ENCODE data around the gene RETNLB.

Gene RETNLB

DNA sequence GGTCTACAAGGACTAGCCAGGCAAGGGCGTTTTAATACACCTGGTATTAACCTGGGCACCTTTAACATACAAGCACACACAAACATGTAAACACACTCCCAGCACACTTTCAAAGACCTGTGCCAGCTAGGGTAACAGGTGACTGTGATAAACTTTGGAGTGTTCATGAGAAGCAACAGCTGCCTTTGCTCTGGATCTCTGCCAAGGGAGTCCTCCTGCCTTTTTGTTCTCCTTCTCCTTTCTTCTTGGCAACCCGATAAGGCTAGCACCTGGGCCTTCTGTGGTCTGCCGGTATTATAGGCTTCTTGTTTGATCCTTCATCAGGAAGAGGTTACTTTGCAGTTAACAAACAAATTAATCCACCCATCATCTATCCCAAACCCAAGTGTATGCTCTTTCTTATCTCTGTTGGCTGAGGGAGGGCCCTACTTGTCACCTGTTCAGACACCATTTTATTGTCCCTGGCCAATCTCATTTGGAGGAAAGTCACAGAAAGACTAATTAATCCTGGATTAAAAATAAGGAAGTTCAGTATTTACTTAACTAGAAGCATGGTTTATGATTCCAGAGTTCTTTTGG is at the start of gene RETNLB:
Gene RETNLB, minus strand, starts transcription at position 7 of the 579 bp plus-strand sequence. CDS start 225 bp downstream, outside the sequence.
- DNase-seq: no peak

- DNase-seq: peak; percentile 82
Measured at GRCh38 chr3:108806316-108806715, 49.1 kb upstream of the RETNLB start.

- DNase-seq: no peak
Measured at GRCh38 chr3:108804966-108805365, 47.8 kb upstream of the RETNLB start.

DNA sequence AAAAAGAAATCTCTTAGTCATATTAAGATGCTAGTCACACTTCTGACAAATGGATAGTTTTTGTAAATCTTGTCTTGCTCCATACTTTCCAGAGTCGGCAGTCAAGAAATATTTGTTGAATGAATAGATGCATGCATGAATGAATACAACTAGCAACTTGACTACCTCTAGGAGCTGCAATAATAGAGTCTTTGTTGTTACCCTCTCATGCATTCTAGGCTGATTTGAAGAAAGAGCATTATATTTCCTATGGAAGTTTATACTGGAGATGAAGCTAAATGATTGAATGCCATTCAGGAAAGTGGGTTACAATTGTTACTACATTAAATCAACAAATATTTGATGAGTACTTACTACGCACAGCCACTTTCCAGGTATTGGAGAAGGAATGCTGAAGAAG is 47.2 kb upstream of the RETNLB start:
- DNase-seq: no peak

DNA sequence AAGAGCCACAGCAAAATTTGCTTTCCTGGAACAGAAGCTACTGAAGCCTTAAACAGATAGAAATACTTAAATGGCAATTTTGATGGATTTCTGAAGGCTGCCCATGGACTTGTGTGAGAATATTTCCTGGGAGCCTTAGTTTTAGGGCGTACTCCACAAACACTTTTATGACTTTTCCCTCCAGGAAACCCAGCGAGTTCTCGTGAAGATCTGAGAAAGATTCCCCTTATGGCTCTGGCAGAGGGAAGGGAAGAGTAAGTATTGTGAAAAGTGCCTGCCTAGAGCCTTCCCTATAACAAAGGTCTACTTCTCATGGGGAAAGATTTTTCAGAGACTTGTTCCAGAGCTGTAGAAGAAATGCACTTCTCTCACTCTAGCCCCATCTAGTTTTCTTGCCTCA is 34.3 kb upstream of the RETNLB start:
- DNase-seq: no peak

- DNase-seq: peak; percentile 12
Measured at GRCh38 chr3:108780235-108780634, 23.0 kb upstream of the RETNLB start.

DNA sequence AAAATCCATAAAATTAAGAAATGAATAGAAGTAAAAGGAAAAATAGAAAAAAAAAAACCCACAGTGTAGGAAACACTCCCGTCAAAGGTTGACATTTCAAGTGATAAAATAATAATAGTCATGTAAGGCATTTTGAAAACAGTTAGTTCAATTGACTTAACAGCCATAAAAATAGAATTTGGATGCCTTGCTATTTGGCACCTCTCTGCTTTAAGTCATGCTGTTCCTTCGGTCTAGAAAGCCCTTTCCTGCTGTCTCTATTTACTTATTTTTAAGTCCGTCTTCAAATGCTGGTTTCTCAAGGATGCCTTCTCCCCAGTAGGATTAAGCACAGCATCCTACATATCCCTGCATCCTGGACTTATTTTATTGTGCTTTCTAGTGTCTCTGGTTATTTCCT is 22.3 kb upstream of the RETNLB start:
- no peak for DNase-seq

- no peak for DNase-seq
Measured at GRCh38 chr3:108775649-108776048, 18.4 kb upstream of the RETNLB start.

GRCh38 chr3:108767253-108767652 is 10.0 kb upstream of the RETNLB start:
- DNase-seq: no peak

- no peak for DNase-seq
Measured at GRCh38 chr3:108755686-108756085, 1.5 kb downstream of the RETNLB start.

DNA sequence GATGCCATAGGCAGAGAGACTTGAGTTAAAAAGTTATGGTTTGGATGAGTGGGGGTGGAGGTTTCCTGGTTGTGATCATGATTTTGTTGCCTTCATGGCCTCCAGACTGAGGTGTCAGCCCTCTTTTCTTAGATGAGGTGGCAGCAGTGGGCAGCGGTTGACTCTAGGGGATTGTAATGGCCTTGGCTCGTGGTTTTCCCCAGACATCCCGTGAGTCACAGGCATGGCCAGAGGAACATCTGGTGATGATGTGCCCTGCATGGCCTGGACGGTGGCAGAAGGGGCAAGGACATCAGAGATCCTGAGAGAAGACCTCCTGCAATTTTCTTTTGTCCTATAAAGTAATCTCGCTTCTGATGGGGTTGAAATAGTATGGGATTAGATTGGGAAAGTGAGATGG is 12.4 kb downstream of the RETNLB start:
- no peak for DNase-seq

GRCh38 chr3:108742929-108743328 is 14.3 kb downstream of the RETNLB start:
- no peak for DNase-seq

GRCh38 chr3:108736821-108737220 is 20.4 kb downstream of the RETNLB start:
- no peak for DNase-seq

DNA sequence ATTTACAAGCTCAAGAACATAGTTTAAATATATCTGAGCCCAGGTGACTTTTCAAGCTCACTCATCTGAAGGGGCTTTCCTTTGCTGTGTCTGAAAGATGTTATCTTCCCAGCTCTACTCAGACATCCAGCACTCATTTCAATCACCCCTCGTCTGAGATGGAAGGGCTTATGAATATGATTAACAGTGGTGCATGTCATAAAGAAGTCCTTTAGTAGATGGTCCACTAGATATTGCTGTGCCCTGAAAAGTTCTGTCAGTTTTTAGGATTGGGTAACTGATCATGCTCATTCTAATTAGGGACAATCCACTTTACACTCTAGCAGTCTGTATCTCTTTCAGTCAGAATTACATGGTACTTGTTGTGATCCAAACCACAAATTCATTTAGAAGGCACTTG is 28.3 kb downstream of the RETNLB start:
- DNase-seq: no peak

GRCh38 chr3:108728105-108728504 is 29.1 kb downstream of the RETNLB start:
- no peak for DNase-seq

- no peak for DNase-seq
Measured at GRCh38 chr3:108724101-108724500, 33.1 kb downstream of the RETNLB start.

GRCh38 chr3:108722724-108723123 is 34.5 kb downstream of the RETNLB start:
- no peak for DNase-seq

DNA sequence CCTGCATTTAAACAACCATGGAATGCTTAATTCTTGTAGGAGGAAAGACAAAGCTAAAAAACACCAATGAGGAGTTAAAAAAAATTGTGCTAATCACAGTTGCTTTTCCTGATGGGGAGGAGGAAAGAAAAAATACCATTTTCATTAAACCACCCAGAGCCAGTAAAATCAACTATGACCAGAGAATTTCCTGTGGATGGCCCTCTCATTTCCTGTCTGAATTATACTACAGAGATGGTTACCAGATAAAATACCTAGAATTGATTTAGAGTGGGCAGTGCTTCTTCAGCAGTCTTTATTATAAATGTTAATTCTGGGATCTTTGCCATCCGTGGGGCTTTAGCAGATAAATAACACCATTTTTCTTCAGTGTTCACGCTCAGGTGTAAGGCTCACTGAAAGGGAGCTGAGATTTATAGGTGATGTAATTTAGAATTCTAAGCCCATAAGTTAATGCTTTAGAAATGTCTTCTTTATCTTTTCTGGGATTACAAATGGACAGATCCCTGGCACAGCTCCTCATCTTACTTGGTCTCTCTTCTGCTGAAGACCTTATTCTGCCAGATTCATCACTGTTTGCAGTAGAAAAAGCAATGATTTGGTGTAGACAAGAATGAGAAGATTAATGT is 37.9 kb downstream of the RETNLB start:
- no peak for DNase-seq

GRCh38 chr3:108718454-108718853 is 38.8 kb downstream of the RETNLB start:
- no peak for DNase-seq

DNA sequence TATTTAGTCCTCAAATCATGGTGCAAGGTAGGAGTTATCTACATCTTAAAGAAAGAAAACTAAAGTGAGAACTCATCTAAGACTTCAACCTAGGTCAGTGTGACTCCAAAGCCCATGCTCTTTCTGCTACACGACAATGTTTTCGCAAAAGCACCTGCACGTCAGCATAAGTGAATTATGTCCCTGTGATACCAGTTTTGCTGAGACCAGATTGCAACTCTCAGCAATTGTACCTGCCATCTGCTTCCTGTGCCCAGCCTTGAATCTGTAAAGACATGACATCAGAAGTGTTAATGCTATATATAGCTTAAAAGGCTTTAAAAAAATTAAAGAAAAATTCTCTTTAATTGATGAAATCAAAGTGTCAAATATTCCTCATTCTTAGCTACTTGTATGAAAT is 43.4 kb downstream of the RETNLB start:
- no peak for DNase-seq

DNA sequence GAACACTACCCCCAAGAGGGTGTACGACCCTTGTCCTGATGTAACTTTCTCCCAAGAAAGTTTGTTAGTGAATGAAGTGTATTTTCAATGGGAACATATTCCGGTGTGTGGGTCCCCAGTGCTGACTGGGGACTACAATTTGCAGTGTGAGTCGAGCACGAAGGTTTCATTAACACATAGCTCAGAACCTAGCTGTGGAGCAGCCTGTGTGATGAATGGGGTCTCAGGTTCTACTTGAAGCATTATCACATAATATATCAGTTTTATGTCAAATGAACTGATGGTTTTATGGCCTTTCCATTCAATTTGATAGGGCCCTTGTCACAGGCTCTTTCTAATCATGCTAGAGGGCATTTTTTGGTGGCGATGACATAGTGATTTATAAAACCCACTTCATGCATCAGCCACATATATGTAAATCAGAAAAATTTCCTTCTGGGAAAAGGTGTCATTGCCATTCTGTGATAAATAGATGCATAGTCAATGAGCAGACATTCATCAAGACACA is 44.1 kb downstream of the RETNLB start:
- no peak for DNase-seq

Data from activated CD4-positive, alpha-beta T cell treated with anti-CD3 and anti-CD28 coated beads, Interleukin-10, Interleukin-2, amounts not matched to agents 100 ng/mL and 50 ng/mL, durations not matched to agents 16 hours and 8 hours (primary cell).